Stimulated activated memory B cell treated with anti-CD40 and anti-IgM and Interleukin-4, amounts not matched to agents 10 μg/mL and 1 μg/mL and 100 μg/mL, for 72 hours (primary cell): Measurements from ENCODE around the gene DUT.
A peak's percentile ranks its signal among the peaks of the same experiment; 100 is the strongest.

Experiments
- ATAC-seq: fragments of 150-1000 bp; cut with Tn5 transposase; 2 replicates; pipeline ENCODE4 v1.10.0; 2021
- H3K27ac Mint-ChIP-seq: one replicate; pipeline ENCODE4 v1.8.0; 2022; ENCODE audit warnings: mild to moderate bottlenecking, mixed read lengths
- H3K27me3 Mint-ChIP-seq: one replicate; pipeline ENCODE4 v1.8.0; 2022; ENCODE audit warnings: mixed read lengths
- H3K36me3 Mint-ChIP-seq: one replicate; pipeline ENCODE4 v1.8.0; 2022; ENCODE audit warnings: mixed read lengths
- H3K4me1 Mint-ChIP-seq: one replicate; pipeline ENCODE4 v1.8.0; 2022; ENCODE audit warnings: mixed read lengths
- H3K4me3 Mint-ChIP-seq: one replicate; pipeline ENCODE4 v1.8.0; 2022; ENCODE audit warnings: mild to moderate bottlenecking, moderate library complexity, mixed read lengths
- H3K9me3 Mint-ChIP-seq: one replicate; pipeline ENCODE4 v1.8.0; 2022; ENCODE audit warnings: mixed read lengths

The DUT gene

GRCh38 chr15:48374472-48374871 lies 43.2 kb downstream of the DUT start:
- ATAC-seq = no peak

DNA sequence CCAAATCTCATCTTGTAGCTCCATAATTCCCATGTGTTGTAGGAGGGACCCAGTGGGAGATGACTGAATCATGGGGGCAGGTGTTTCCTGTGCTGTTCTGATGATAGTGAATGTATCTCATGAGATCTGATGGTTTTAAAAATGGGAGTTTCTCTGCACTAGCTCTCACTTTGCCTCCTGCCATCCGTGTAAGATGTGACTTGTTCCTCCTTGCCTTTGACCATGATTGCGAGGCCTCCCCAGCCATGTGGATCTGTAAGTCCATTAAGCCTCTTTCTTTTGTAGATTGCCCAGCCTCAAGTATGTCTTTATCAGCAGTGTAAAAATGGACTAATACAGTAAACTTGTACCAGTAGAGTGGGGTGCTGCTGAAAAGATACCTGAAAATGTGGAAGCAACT lies 44.5 kb downstream of the DUT start:
- H3K36me3 Mint-ChIP-seq = no peaks in the 10 kb centered on the region
- no peak overlapping the region for H3K4me3 Mint-ChIP-seq
- H3K27ac Mint-ChIP-seq = no peak overlapping the region
- no peak for ATAC-seq
- no peaks in the 10 kb centered on the region for H3K4me1 Mint-ChIP-seq
- H3K9me3 Mint-ChIP-seq = peaks cover 3% of the 10 kb centered on the region
- peaks cover 27% of the 10 kb centered on the region for H3K27me3 Mint-ChIP-seq

More at GRCh38 chr15:48374472-48374871, 43.2 kb downstream of the DUT start:
- H3K9me3 Mint-ChIP-seq = peaks cover 3% of the 10 kb centered on the region
- H3K27ac Mint-ChIP-seq = no peak overlapping the region
- no peaks in the 10 kb centered on the region for H3K4me1 Mint-ChIP-seq
- H3K36me3 Mint-ChIP-seq = no peaks in the 10 kb centered on the region
- no peak overlapping the region for H3K4me3 Mint-ChIP-seq
- peaks cover 27% of the 10 kb centered on the region for H3K27me3 Mint-ChIP-seq

DNA sequence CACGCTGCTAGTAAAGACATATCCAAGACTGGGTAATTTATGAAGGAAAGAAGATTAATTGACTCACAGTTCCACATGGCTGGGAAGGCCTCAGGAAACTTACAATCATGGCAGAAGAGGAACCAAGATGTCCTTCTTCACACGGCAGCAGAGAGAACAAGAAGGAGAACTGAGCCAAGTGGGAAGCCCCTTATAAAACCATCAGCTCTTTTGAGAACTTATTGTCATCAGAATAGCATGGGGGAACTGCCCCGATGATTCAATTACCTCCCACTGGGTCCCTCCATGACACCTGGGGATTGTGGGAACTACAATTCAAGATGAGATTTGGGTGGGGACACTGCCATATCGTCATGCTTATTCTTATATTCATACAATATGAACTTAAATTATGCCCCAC lies 49.0 kb downstream of the DUT start:
- Mint-ChIP-seq H3K27me3 (peaks cover 15% of the 10 kb centered on the region), H3K4me1 (no peaks in the 10 kb centered on the region), H3K4me3 (no peak overlapping the region), H3K9me3 (peaks cover 3% of the 10 kb centered on the region), H3K36me3 (no peaks in the 10 kb centered on the region), H3K27ac (no peak overlapping the region)
- peak; percentile 64 for ATAC-seq

GRCh38 chr15:48381861-48382260 lies 50.6 kb downstream of the DUT start:
- Mint-ChIP-seq H3K36me3 (no peaks in the 10 kb centered on the region), H3K4me3 (no peak overlapping the region), H3K27ac (no peak overlapping the region), H3K9me3 (peaks cover 3% of the 10 kb centered on the region), H3K27me3 (peaks cover 19% of the 10 kb centered on the region), H3K4me1 (no peaks in the 10 kb centered on the region)
- ATAC-seq = no peak

DNA sequence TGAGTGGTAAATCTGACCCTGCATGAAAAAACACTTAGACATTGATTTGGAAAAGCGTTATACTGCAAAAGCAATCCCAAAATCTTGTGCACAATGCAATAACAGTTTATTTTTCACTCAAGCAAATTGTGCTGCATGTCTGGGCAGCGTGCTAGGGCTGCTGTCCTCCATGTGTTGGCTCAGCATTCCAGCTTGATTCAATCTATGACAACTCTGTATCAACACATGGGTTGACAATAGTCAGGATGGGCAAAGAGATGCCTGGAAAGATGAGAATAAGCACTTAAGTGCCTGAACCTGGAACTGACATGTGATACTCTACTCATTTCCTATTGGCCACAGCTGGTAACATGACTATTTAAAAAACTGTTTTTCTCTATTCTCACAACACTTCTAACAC lies 51.8 kb downstream of the DUT start:
- Mint-ChIP-seq H3K9me3 (no peaks in the 10 kb centered on the region), H3K27me3 (peaks cover 19% of the 10 kb centered on the region)
- no peak for ATAC-seq

DNA sequence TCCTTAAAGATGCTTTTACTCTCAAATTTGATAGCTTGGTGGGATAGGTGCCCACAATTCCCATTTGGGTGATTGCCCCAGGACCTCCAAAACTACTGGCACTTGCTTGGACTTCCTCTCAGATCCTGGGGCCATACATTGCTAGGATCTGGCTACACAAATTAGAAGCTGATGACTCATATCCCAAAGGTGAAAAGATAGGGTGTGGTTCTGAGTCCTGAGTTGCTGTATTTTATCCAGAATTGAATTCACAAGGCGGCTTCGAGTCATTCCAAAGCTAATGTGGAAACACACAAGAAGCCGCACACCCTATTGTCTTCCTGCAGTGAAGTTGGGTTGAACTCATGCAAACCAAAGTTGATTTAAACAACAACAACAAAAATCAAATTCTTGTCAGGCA lies 53.4 kb downstream of the DUT start:
- ATAC-seq = no peak
- no peak overlapping the region for H3K4me3 Mint-ChIP-seq
- no peak overlapping the region for H3K27ac Mint-ChIP-seq

More for the DNA sequence above, 51.8 kb downstream of the DUT start:
- H3K27ac Mint-ChIP-seq = no peak overlapping the region
- H3K36me3 Mint-ChIP-seq = no peaks in the 10 kb centered on the region
- H3K4me3 Mint-ChIP-seq = no peak overlapping the region
- no peaks in the 10 kb centered on the region for H3K4me1 Mint-ChIP-seq

DNA sequence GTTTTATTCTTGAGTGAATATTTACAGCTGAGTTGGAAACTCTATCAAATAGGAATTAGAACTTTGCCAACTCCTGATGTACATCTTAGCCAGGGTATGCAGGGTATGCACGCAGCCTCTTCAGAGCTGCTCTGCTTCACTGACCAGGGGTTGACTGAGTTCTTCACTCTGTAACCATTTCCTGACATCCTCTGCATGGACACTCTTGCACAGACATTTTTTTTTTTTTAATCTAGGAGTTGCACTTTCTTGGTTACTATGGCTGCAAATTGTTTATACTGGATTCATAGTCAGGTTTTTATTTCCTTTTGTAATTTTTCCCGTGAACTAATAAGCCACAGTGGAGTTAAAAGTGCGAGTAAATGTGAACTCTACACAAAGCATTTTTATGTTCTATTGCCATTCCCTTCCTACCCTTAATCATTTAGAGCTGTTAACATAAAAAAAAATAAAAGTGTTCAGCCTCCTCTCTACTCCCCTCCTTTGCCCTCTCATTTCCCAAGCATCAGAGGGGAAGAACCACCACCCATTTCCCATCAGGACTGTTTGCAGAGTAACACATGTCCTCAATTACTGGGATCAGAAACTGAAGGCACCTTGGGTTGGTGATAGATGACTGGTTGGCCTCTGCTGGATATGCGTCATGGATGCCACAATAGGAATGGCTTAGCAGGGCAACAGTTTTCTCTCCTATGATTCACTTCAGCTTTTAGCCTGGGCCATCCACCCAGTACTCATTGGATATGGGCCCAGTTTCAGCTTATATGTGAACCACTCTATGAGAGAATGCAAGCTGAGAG lies 54.0 kb downstream of the DUT start:
- Mint-ChIP-seq H3K4me3 (no peak overlapping the region), H3K4me1 (no peaks in the 10 kb centered on the region), H3K27ac (no peak overlapping the region), H3K27me3 (peaks cover 19% of the 10 kb centered on the region), H3K9me3 (no peaks in the 10 kb centered on the region), H3K36me3 (no peaks in the 10 kb centered on the region)
- ATAC-seq = no peak

More for the DNA sequence above, 53.4 kb downstream of the DUT start:
- Mint-ChIP-seq H3K27me3 (peaks cover 19% of the 10 kb centered on the region), H3K36me3 (no peaks in the 10 kb centered on the region), H3K4me1 (no peaks in the 10 kb centered on the region), H3K9me3 (no peaks in the 10 kb centered on the region)

- ATAC-seq = no peak
- H3K36me3 Mint-ChIP-seq = no peaks in the 10 kb centered on the region
- no peak overlapping the region for H3K27ac Mint-ChIP-seq
- peaks cover 28% of the 10 kb centered on the region for H3K27me3 Mint-ChIP-seq
- no peaks in the 10 kb centered on the region for H3K4me1 Mint-ChIP-seq
- H3K4me3 Mint-ChIP-seq = no peak overlapping the region
- no peaks in the 10 kb centered on the region for H3K9me3 Mint-ChIP-seq
Observed at GRCh38 chr15:48388016-48388851, 57.0 kb downstream of the DUT start.

DNA sequence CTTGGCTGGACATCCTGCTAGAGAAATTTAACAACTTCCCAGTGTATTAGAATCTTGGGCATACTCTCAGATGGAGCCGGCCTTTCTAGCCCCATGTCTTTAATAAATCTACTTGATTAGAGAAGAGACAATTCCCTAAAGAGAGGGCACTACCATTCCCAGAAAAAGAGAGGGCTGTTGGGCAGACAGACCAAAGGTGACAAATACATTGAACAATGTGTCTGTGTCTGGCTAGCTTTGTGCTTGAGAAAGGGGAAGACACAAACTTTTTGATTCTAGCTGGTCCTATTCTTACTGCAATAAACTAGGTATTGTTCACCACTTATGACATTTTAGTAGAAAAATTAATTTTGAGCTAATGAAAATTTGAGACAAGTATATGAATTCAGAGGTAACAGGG lies 57.7 kb downstream of the DUT start:
- no peaks in the 10 kb centered on the region for H3K36me3 Mint-ChIP-seq
- H3K4me1 Mint-ChIP-seq = no peaks in the 10 kb centered on the region
- no peak overlapping the region for H3K27ac Mint-ChIP-seq
- H3K4me3 Mint-ChIP-seq = no peak overlapping the region
- H3K9me3 Mint-ChIP-seq = no peaks in the 10 kb centered on the region
- peaks cover 28% of the 10 kb centered on the region for H3K27me3 Mint-ChIP-seq
- no peak for ATAC-seq

- no peaks in the 10 kb centered on the region for H3K9me3 Mint-ChIP-seq
- ATAC-seq = no peak
- H3K27ac Mint-ChIP-seq = no peak overlapping the region
- peaks cover 28% of the 10 kb centered on the region for H3K27me3 Mint-ChIP-seq
- H3K36me3 Mint-ChIP-seq = no peaks in the 10 kb centered on the region
- no peaks in the 10 kb centered on the region for H3K4me1 Mint-ChIP-seq
- no peak overlapping the region for H3K4me3 Mint-ChIP-seq
Observed at GRCh38 chr15:48389691-48390143, 58.5 kb downstream of the DUT start.

- peaks cover 9% of the 10 kb centered on the region for H3K27me3 Mint-ChIP-seq
- H3K36me3 Mint-ChIP-seq = no peaks in the 10 kb centered on the region
- no peak for ATAC-seq
- H3K4me1 Mint-ChIP-seq = no peaks in the 10 kb centered on the region
- H3K27ac Mint-ChIP-seq = no peak overlapping the region
- no peaks in the 10 kb centered on the region for H3K9me3 Mint-ChIP-seq
- H3K4me3 Mint-ChIP-seq = no peak overlapping the region
Observed at GRCh38 chr15:48391950-48392349, 60.7 kb downstream of the DUT start.

DNA sequence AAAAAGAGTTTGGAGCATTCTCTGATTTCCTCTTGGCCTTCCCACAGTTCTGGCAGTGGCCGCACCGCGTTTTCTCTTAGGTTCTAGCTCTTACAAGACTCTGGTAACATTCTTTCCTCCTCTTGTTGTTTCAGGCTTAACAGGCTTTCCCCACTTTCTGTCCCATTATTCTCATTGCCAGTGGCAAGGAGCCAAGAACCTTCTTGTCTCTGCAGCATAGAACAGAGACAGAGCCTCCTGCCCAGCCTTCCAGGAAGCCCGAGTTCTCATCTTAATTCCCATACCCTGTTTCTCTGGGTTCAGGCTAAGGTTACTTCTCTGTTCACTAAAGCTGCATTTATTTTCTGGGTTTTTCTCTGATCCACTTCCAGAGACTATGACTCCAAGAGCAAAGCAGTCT lies 61.1 kb downstream of the DUT start:
- Mint-ChIP-seq H3K4me1 (no peaks in the 10 kb centered on the region), H3K4me3 (no peak overlapping the region), H3K36me3 (no peaks in the 10 kb centered on the region), H3K27ac (no peak overlapping the region), H3K27me3 (peaks cover 9% of the 10 kb centered on the region), H3K9me3 (no peaks in the 10 kb centered on the region)
- ATAC-seq = no peak
